Spleen (tissue), 7 donors: ENCODE measurements around the gene DDX52.

Source experiments
- POLR2A ChIP-seq, 3 donors: fragments of 450-650 bp; IDR thresholded peaks; one replicate each; pipeline ENCODE4 v1.5.1; 2017; ENCODE audit warnings: antibody characterized with exemption in 3 of 3, mild to moderate bottlenecking in 1 of 3
- POLR2AphosphoS5 ChIP-seq, 3 donors: sonication (generic); formaldehyde crosslinking; IDR thresholded peaks; one replicate each; pipeline ENCODE4 v1.5.1; 2017; ENCODE audit warnings: antibody characterized with exemption in 3 of 3
- TF ChIP-seq, protein P1 (sequence below), 11 experiments: fragments of 200-600 bp in 7 of 11; fragments of 450-650 bp in 4 of 11; sonication (generic) in 4 of 11; IDR thresholded peaks in 8 of 11; conservative IDR thresholded peaks in 3 of 11; 1 replicate in 7 of 11; 2 replicates in 4 of 11; pipeline versions ENCODE4 v1.4.0 to v1.8.0; 2016 to 2021; ENCODE audit warnings: antibody characterized with exemption in 11 of 11, inconsistent platforms in 4 of 11, mild to moderate bottlenecking in 1 of 11
- donor health status: DM: no; HTN: no; CAD: no; lungs with moderate emphysema.
- donor health status: DM: no; HTN: no; CAD: no.
- donor health status: DM: no; HTN: no; CAD: no.

DNA sequence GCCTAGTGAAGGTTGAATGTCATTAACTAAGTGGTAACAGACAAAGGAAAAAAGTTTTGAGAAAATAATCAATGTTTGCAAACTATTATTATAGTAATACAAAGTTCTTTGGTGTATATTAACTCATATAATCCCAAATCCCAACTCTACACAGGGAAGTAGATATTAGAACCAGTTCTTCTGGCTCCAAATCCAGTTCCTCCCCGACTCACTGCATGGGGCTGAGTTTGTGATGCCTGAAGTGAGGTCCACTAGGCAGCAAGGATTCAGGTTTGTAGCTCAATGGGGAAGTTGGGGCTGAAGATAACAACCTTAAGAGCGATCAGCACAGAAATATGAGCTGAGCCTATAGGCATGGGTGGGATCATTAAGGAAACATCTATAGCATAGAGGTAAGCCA is 28.4 kb downstream of the DDX52 start:
- TF ChIP-seq, protein P1, sequence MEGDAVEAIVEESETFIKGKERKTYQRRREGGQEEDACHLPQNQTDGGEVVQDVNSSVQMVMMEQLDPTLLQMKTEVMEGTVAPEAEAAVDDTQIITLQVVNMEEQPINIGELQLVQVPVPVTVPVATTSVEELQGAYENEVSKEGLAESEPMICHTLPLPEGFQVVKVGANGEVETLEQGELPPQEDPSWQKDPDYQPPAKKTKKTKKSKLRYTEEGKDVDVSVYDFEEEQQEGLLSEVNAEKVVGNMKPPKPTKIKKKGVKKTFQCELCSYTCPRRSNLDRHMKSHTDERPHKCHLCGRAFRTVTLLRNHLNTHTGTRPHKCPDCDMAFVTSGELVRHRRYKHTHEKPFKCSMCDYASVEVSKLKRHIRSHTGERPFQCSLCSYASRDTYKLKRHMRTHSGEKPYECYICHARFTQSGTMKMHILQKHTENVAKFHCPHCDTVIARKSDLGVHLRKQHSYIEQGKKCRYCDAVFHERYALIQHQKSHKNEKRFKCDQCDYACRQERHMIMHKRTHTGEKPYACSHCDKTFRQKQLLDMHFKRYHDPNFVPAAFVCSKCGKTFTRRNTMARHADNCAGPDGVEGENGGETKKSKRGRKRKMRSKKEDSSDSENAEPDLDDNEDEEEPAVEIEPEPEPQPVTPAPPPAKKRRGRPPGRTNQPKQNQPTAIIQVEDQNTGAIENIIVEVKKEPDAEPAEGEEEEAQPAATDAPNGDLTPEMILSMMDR (IDR thresholded peaks at IDR 0.05 in 8 of 11, conservative IDR thresholded peaks at IDR 0.05 in 3 of 11): no peak
- no peak for TF ChIP-seq POLR2AphosphoS5 (IDR thresholded peaks at IDR 0.05)
- TF ChIP-seq POLR2A (IDR thresholded peaks at IDR 0.05): no peak
